Measurements from ENCODE around the gene EGFLAM.

EGFLAM gene

GRCh38 chr5:38371596-38371995 is 113.2 kb downstream of the EGFLAM start:
- in situ Hi-C loops (cut with MboI; ENCODE audit: low sequenced_read_pairs): no loop called here

GRCh38 chr5:38373743-38374142 is 115.4 kb downstream of the EGFLAM start:
- in situ Hi-C loops (cut with MboI; ENCODE audit: low sequenced_read_pairs): no loop called here

- in situ Hi-C loops (cut with MboI; ENCODE audit: low sequenced_read_pairs): no loop called here
These were observed 117.1 kb downstream of the EGFLAM start for GRCh38 chr5:38375423-38375822.

GRCh38 chr5:38376404-38376803 is 118.0 kb downstream of the EGFLAM start:
- in situ Hi-C loops (cut with MboI; ENCODE audit: low sequenced_read_pairs): no loop called here

GRCh38 chr5:38378579-38378978 is 120.2 kb downstream of the EGFLAM start:
- in situ Hi-C loops (cut with MboI; ENCODE audit: low sequenced_read_pairs): no loop called here

GRCh38 chr5:38379350-38379937 is 121.1 kb downstream of the EGFLAM start:
- in situ Hi-C loops (cut with MboI; ENCODE audit: low sequenced_read_pairs): no loop called here

- in situ Hi-C loops (cut with MboI; ENCODE audit: low sequenced_read_pairs): no loop called here
These were observed 122.2 kb downstream of the EGFLAM start for GRCh38 chr5:38380537-38380936.

- in situ Hi-C loops (cut with MboI; ENCODE audit: low sequenced_read_pairs): no loop called here
These were observed 123.0 kb downstream of the EGFLAM start for GRCh38 chr5:38381361-38381760.

- in situ Hi-C loops (cut with MboI; ENCODE audit: low sequenced_read_pairs): no loop called here
These were observed 124.5 kb downstream of the EGFLAM start for GRCh38 chr5:38382898-38383297.

GRCh38 chr5:38383701-38384100 is 125.3 kb downstream of the EGFLAM start:
- in situ Hi-C loops (cut with MboI; ENCODE audit: low sequenced_read_pairs): no loop called here

- in situ Hi-C loops (cut with MboI; ENCODE audit: low sequenced_read_pairs): no loop called here
These were observed 126.0 kb downstream of the EGFLAM start for GRCh38 chr5:38384396-38384795.

- in situ Hi-C loops (cut with MboI; ENCODE audit: low sequenced_read_pairs): no loop called here
These were observed 128.8 kb downstream of the EGFLAM start for GRCh38 chr5:38387161-38387560.

GRCh38 chr5:38393636-38394035 is 135.3 kb downstream of the EGFLAM start:
- in situ Hi-C loops (cut with MboI; ENCODE audit: low sequenced_read_pairs): no loop called here

GRCh38 chr5:38396766-38397165 is 138.4 kb downstream of the EGFLAM start:
- in situ Hi-C loops (cut with MboI; ENCODE audit: low sequenced_read_pairs): no loop called here

- in situ Hi-C loops (cut with MboI; ENCODE audit: low sequenced_read_pairs): no loop called here
These were observed 142.0 kb downstream of the EGFLAM start for GRCh38 chr5:38400365-38400764.

- in situ Hi-C loops (cut with MboI; ENCODE audit: low sequenced_read_pairs): no loop called here
These were observed 142.8 kb downstream of the EGFLAM start for GRCh38 chr5:38401145-38401544.

- in situ Hi-C loops (cut with MboI; ENCODE audit: low sequenced_read_pairs): no loop called here
These were observed 145.0 kb downstream of the EGFLAM start for GRCh38 chr5:38403406-38403805.

- in situ Hi-C loops (cut with MboI; ENCODE audit: low sequenced_read_pairs): no loop called here
These were observed 145.7 kb downstream of the EGFLAM start for GRCh38 chr5:38403877-38404635.

GRCh38 chr5:38404667-38405276 is 146.4 kb downstream of the EGFLAM start:
- in situ Hi-C loops (cut with MboI; ENCODE audit: low sequenced_read_pairs): no loop called here

GRCh38 chr5:38408446-38409198 is 150.3 kb downstream of the EGFLAM start:
- in situ Hi-C loops (cut with MboI; ENCODE audit: low sequenced_read_pairs): no loop called here

GRCh38 chr5:38410304-38410990 is 152.1 kb downstream of the EGFLAM start:
- in situ Hi-C loops (cut with MboI; ENCODE audit: low sequenced_read_pairs): no loop called here
